Measurements from ENCODE around the gene TAF3.

TAF3 gene

GRCh38 chr10:7794251-7795026 lies 23.9 kb upstream of the TAF3 start:
- Histone ChIP-seq H3F3A (ENCODE audit: insufficient read depth, low read length) (no peaks in the 10 kb centered on the region), H3K79me2 (ENCODE audit: low read length) (peaks cover 78% of the 10 kb centered on the region), H2AFZ (ENCODE audit: low read length) (no peak overlapping the region), H3K36me3 (replicated peaks; ENCODE audit: insufficient read depth, low read length) (peaks cover 2% of the 10 kb centered on the region; the same call in 1 of the 2 replicates), H3K4me2 (ENCODE audit: low read depth, low read length) (no peak overlapping the region), H3K4me3 (ENCODE audit: low read length) (no peak overlapping the region), H3K9ac (ENCODE audit: low read length) (no peak overlapping the region), H3K27ac (ENCODE audit: low read length) (no peak overlapping the region), H3K4me1 (ENCODE audit: low read length) (peaks cover 5% of the 10 kb centered on the region; the same call in 1 of the 2 replicates), H3K9me3 (replicated peaks; ENCODE audit: insufficient read depth, low read length) (no peaks in the 10 kb centered on the region), H3K27me3 (replicated peaks; ENCODE audit: insufficient read depth, low read length) (no peaks in the 10 kb centered on the region), H4K20me1 (ENCODE audit: insufficient read depth, low read length) (peaks cover 40% of the 10 kb centered on the region), H3K9me2 (replicated peaks; ENCODE audit: insufficient read depth, low read length) (no peaks in the 10 kb centered on the region)
- TF ChIP-seq EZH2 (optimal IDR thresholded peaks at IDR 0.05; ENCODE audit: low read depth, low read length) = no peak
- TF ChIP-seq CTCF (IDR thresholded peaks at IDR 0.05; ENCODE audit: low read length) = no peak
- TF ChIP-seq EZH2phosphoT487 (IDR thresholded peaks at IDR 0.05; ENCODE audit: low read length) = no peak
- DNase-seq = no peak

GRCh38 chr10:7795605-7796004 lies 22.7 kb upstream of the TAF3 start:
- H3K9ac ChIP-seq (ENCODE audit: low read length) = no peak overlapping the region
- no peaks in the 10 kb centered on the region for H3F3A ChIP-seq (ENCODE audit: insufficient read depth, low read length)
- no peaks in the 10 kb centered on the region for H3K9me3 ChIP-seq (replicated peaks; ENCODE audit: insufficient read depth, low read length)
- H2AFZ ChIP-seq (ENCODE audit: low read length) = no peak overlapping the region
- H3K4me2 ChIP-seq (ENCODE audit: low read depth, low read length) = no peak overlapping the region
- no peak overlapping the region for H3K4me3 ChIP-seq (ENCODE audit: low read length)
- H3K79me2 ChIP-seq (ENCODE audit: low read length) = peaks cover 66% of the 10 kb centered on the region
- no peaks in the 10 kb centered on the region for H3K4me1 ChIP-seq (ENCODE audit: low read length)
- H3K36me3 ChIP-seq (replicated peaks; ENCODE audit: insufficient read depth, low read length) = peaks cover 2% of the 10 kb centered on the region
- H4K20me1 ChIP-seq (ENCODE audit: insufficient read depth, low read length) = peaks cover 31% of the 10 kb centered on the region
- no peaks in the 10 kb centered on the region for H3K27me3 ChIP-seq (replicated peaks; ENCODE audit: insufficient read depth, low read length)
- H3K9me2 ChIP-seq (replicated peaks; ENCODE audit: insufficient read depth, low read length) = no peaks in the 10 kb centered on the region
- DNase-seq = no peak
- no peak overlapping the region for H3K27ac ChIP-seq (ENCODE audit: low read length)
- TF ChIP-seq EZH2 (optimal IDR thresholded peaks at IDR 0.05; ENCODE audit: low read depth, low read length) = no peak
- no peak for TF ChIP-seq EZH2phosphoT487 (IDR thresholded peaks at IDR 0.05; ENCODE audit: low read length)
- TF ChIP-seq CTCF (IDR thresholded peaks at IDR 0.05; ENCODE audit: low read length) = no peak

GRCh38 chr10:7797582-7797981 lies 20.7 kb upstream of the TAF3 start:
- Histone ChIP-seq H3K9me2 (replicated peaks; ENCODE audit: insufficient read depth, low read length) (no peaks in the 10 kb centered on the region), H3K4me2 (ENCODE audit: low read depth, low read length) (no peak overlapping the region), H3K9me3 (replicated peaks; ENCODE audit: insufficient read depth, low read length) (no peaks in the 10 kb centered on the region), H3K4me1 (ENCODE audit: low read length) (no peaks in the 10 kb centered on the region), H3K27me3 (replicated peaks; ENCODE audit: insufficient read depth, low read length) (no peaks in the 10 kb centered on the region), H4K20me1 (ENCODE audit: insufficient read depth, low read length) (peaks cover 23% of the 10 kb centered on the region), H3K9ac (ENCODE audit: low read length) (no peak overlapping the region), H3F3A (ENCODE audit: insufficient read depth, low read length) (no peaks in the 10 kb centered on the region), H3K36me3 (replicated peaks; ENCODE audit: insufficient read depth, low read length) (peaks cover 22% of the 10 kb centered on the region), H3K79me2 (ENCODE audit: low read length) (peaks cover 46% of the 10 kb centered on the region), H2AFZ (ENCODE audit: low read length) (no peak overlapping the region), H3K27ac (ENCODE audit: low read length) (no peak overlapping the region), H3K4me3 (ENCODE audit: low read length) (no peak overlapping the region)
- TF ChIP-seq CTCF (IDR thresholded peaks at IDR 0.05; ENCODE audit: low read length) (no peak), EZH2phosphoT487 (IDR thresholded peaks at IDR 0.05; ENCODE audit: low read length) (no peak), EZH2 (optimal IDR thresholded peaks at IDR 0.05; ENCODE audit: low read depth, low read length) (no peak)
- DNase-seq = no peak
